Measurements from ENCODE around the gene NCAPD3.
"Not testable (repeated sequence)": the region's sequence is repeated elsewhere in the genome, so short reads cannot be mapped to it uniquely, and the experiment has no call there.

NCAPD3 gene

GRCh38 chr11:134226806-134227325 is 3.1 kb upstream of the NCAPD3 start:
- no peak for DNase-seq (ENCODE audit: low read depth)

GRCh38 chr11:134224710-134225664 is 1.2 kb upstream of the NCAPD3 start:
- DNase-seq (ENCODE audit: low read depth): peak; percentile 29

- DNase-seq (ENCODE audit: low read depth): no peak
Observed at GRCh38 chr11:134223121-134223520, 646 bp downstream of the NCAPD3 start.

- DNase-seq (ENCODE audit: low read depth): no peak
Observed at GRCh38 chr11:134216816-134217215, 7.0 kb downstream of the NCAPD3 start.

- DNase-seq (ENCODE audit: low read depth): no peak
Observed at GRCh38 chr11:134215836-134216235, 7.9 kb downstream of the NCAPD3 start.

GRCh38 chr11:134207538-134208239 is 16.1 kb downstream of the NCAPD3 start:
- peak; percentile 54 for DNase-seq (ENCODE audit: low read depth)

- DNase-seq (ENCODE audit: low read depth): no peak
Observed at GRCh38 chr11:134206185-134206584, 17.6 kb downstream of the NCAPD3 start.

GRCh38 chr11:134205729-134206128 is 18.0 kb downstream of the NCAPD3 start:
- no peak for DNase-seq (ENCODE audit: low read depth)

- DNase-seq (ENCODE audit: low read depth): no peak
Observed at GRCh38 chr11:134202661-134203060, 21.1 kb downstream of the NCAPD3 start.

GRCh38 chr11:134200688-134201087 is 23.1 kb downstream of the NCAPD3 start:
- no peak for DNase-seq (ENCODE audit: low read depth)

GRCh38 chr11:134199531-134199930 is 24.2 kb downstream of the NCAPD3 start:
- DNase-seq (ENCODE audit: low read depth): no peak

GRCh38 chr11:134196756-134197155 is 27.0 kb downstream of the NCAPD3 start:
- no peak for DNase-seq (ENCODE audit: low read depth)

- DNase-seq (ENCODE audit: low read depth): not testable (repeated sequence)
Observed at GRCh38 chr11:134188092-134188491, 35.7 kb downstream of the NCAPD3 start.

- no peak for DNase-seq (ENCODE audit: low read depth)
Observed at GRCh38 chr11:134181707-134182106, 42.1 kb downstream of the NCAPD3 start.

GRCh38 chr11:134178032-134178674 is 45.6 kb downstream of the NCAPD3 start:
- no peak for DNase-seq (ENCODE audit: low read depth)

GRCh38 chr11:134176284-134176683 is 47.5 kb downstream of the NCAPD3 start:
- no peak for DNase-seq (ENCODE audit: low read depth)

- no peak for DNase-seq (ENCODE audit: low read depth)
Observed at GRCh38 chr11:134173296-134173695, 50.5 kb downstream of the NCAPD3 start.

GRCh38 chr11:134171951-134172350 is 51.8 kb downstream of the NCAPD3 start:
- no peak for DNase-seq (ENCODE audit: low read depth)

GRCh38 chr11:134170919-134171281 is 52.9 kb downstream of the NCAPD3 start:
- no peak for DNase-seq (ENCODE audit: low read depth)

- DNase-seq (ENCODE audit: low read depth): no peak
Observed at GRCh38 chr11:134170177-134170918, 53.4 kb downstream of the NCAPD3 start.

- DNase-seq (ENCODE audit: low read depth): no peak
Observed at GRCh38 chr11:134164490-134165370, 59.0 kb downstream of the NCAPD3 start.

Measured in activated gamma-delta T cell treated with anti-CD3 and anti-CD28 coated beads, Interleukin-2, amount 50 U/mL, for 16 hours (primary cell).